ENCODE measurements around the gene DTX4. TPM values are rescaled to one million over a fixed set of nuclear protein-coding genes. Genes with fewer than 3 reads are reported as not detected.

The DTX4 gene
- total RNA-seq, 1 donor = 0.18 TPM

DNA sequence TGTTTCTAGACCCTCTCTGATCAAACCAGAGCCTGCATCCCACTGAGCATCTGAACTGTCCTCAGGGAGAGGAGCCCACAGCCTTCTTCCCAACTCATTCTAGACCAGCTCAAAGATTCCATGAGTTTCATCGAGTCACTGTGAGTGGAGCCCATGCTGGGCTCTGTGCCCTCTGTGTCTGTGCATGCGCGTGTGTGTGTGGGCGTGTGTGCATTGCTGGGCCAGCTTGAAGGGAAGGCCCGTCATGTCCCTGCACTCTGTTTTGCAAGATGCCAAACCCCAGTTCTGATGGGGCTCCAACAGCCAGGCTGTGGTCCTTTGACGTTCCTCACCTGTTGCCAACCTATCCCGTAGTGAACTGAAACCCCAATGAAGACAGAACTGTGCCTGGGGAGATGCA, 33.7 kb downstream of the DTX4 start:
- no peak overlapping the region for H3K4me3 ChIP-seq (ENCODE audit: low read depth, low read length)
- TF ChIP-seq, protein P1, sequence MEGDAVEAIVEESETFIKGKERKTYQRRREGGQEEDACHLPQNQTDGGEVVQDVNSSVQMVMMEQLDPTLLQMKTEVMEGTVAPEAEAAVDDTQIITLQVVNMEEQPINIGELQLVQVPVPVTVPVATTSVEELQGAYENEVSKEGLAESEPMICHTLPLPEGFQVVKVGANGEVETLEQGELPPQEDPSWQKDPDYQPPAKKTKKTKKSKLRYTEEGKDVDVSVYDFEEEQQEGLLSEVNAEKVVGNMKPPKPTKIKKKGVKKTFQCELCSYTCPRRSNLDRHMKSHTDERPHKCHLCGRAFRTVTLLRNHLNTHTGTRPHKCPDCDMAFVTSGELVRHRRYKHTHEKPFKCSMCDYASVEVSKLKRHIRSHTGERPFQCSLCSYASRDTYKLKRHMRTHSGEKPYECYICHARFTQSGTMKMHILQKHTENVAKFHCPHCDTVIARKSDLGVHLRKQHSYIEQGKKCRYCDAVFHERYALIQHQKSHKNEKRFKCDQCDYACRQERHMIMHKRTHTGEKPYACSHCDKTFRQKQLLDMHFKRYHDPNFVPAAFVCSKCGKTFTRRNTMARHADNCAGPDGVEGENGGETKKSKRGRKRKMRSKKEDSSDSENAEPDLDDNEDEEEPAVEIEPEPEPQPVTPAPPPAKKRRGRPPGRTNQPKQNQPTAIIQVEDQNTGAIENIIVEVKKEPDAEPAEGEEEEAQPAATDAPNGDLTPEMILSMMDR (IDR thresholded peaks at IDR 0.05; ENCODE audit: insufficient read depth, low read length) = no peak
- no peak for DNase-seq (ENCODE audit: low read depth)

DNA sequence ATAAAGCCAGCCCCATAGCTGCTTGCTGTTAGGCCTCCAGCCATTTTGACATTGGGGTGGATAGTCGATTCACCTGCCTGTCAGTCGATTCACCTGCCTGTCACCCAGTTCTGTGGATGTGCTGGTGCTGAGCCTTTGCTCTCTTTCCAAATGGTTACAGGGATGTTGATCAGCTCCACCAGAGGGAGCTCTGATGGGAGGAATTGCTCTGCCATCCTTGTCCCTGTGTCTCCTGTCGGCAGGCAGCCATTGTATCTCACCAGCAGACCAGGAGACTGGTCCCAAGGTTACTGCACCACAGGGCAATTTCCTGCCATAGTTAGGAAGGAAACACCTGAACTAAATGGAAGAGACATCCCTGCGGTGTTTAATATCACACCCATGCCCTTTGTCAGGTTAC, 34.7 kb downstream of the DTX4 start:
- DNase-seq (ENCODE audit: low read depth) = peak; percentile 16
- no peak overlapping the region for H3K4me3 ChIP-seq (ENCODE audit: low read depth, low read length)
- TF ChIP-seq, protein P1 (IDR thresholded peaks at IDR 0.05; ENCODE audit: insufficient read depth, low read length) = peak; percentile 55

DNA sequence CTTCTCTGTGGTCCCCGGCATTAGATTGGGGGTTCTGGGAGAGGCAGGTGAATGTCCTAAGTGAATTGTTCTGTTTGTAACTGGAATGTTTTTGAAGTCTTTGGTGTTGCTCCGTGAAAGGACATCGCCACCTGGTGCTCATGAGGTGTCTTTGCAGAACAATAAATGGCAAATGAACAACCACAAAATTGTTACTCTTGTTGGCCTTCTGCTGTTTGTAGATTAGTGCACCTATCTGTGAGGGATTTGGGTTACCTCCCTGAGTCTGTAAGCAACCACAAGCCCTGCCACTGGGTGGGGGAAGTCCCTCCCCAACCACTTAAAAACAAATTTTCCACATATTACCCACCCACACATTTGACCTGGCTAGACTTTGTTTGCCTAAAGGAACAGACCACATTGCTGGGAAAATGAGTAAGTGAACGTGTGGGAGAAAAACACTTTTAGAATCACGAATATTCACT, 36.1 kb downstream of the DTX4 start:
- TF ChIP-seq, protein P1 (IDR thresholded peaks at IDR 0.05; ENCODE audit: insufficient read depth, low read length) = peak; percentile 79
- H3K4me3 ChIP-seq (ENCODE audit: low read depth, low read length) = no peak overlapping the region
- DNase-seq (ENCODE audit: low read depth) = peak; percentile 69

DNA sequence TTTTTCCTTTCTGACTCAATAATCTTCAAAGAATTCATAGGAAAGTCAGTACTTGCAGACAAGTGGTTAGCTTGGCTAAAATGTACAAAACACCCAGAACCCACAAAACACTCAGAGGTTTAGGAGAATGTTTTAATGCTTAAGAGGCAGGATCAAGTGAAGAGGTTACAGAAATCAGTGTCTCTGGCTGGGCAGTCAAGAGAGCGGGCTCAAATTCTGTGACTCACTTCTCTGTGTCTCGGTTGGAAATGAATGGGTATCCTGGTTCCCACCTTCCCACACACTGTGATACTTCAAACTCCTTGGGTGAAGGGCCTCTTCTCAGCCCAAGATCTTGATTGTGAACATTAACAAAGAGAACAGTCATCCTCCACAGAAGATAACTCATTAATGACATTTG, 37.0 kb downstream of the DTX4 start:
- no peak overlapping the region for H3K4me3 ChIP-seq (ENCODE audit: low read depth, low read length)
- DNase-seq (ENCODE audit: low read depth) = no peak
- TF ChIP-seq, protein P1 (IDR thresholded peaks at IDR 0.05; ENCODE audit: insufficient read depth, low read length) = no peak

DNA sequence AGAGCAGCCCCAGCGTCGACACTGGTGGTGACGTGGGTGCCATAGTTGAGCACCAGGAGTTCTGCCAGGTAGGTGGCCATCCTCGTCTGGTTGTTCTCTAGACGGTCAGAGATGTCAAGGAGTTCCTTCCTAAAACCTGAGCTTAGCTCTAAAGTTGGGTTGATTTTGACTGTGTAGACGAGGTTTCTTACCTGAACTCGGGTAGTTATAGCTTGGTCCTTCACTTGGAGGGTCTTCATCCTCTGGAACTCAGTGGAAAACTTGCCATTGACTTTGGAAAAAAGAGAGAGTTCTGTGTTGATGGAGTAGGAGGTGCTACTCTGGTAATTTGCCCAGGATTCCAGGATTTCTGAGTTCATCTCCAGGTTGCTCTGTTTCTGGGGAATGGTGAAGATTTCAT, 40.3 kb downstream of the DTX4 start:
- H3K4me3 ChIP-seq (ENCODE audit: low read depth, low read length) = no peak overlapping the region
- TF ChIP-seq, protein P1 (IDR thresholded peaks at IDR 0.05; ENCODE audit: insufficient read depth, low read length) = no peak
- DNase-seq (ENCODE audit: low read depth) = no peak

DNA sequence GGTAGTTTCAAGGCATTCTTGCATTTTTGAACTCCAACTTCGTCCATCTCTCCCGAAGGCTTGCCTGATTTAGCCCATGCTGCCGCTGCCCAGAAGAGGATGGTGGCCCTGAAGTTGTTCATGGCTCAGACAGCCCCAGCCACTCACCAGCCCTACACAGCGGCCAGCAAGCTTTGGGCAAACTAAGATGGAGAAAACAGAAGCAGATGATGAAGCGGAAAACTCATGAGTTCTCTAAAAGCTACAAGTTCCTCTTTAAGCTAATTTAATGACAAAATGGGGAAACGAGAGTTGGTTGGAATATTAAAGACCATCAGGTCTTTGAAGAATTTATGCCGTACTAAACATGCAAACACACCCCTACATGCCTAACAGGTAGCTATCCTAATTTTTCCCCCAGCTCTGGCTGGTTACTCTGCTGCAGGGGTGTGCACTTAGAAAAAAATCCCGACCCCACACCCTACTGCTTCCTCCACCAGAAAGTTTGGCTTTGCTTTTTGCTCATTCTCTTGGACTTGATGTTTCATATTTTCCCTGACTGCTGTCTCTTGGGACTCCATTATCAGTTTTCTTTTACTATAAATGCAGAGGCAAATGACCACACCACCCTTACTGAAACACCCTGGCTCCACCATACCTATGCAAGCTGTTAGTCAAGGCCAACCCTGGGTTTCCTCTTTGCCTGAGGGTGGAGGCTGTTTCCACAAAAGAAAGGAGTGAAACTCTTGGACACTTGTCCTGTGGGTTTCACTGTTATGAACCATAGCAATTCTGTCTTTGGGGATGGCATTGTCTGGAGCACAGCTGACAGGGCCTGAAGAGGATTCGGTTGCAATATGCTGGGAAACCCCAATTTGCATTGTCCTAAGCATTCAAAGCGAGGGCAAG, 41.1 kb downstream of the DTX4 start, which contains the start of gene MPEG1:
Gene MPEG1, minus strand, starts transcription at position 184 of the 888 bp plus-strand sequence. Its CDS starts 62 bp downstream, at position 122.
- TF ChIP-seq, protein P1 (IDR thresholded peaks at IDR 0.05; ENCODE audit: insufficient read depth, low read length) = no peak
- no peak for DNase-seq (ENCODE audit: low read depth)
- no peak within 1 kb of the TSS for H3K4me3 ChIP-seq (ENCODE audit: low read depth, low read length)

Data from fibroblast of the aortic adventitia (primary cell).